ENCODE results near the gene DACH1.

GRCh38 chr13:71863254-71863865 lies 3.6 kb downstream of the DACH1 start:
- TF ChIP-seq ZNF274 (IDR thresholded peaks at IDR 0.05; ENCODE audit: borderline replicate concordance, extremely low read depth, low read length) (no peak), POLR2A (IDR thresholded peaks at IDR 0.05; ENCODE audit: control extremely low read depth in 1 of 2, low read depth in 2 of 2, low read length in 2 of 2) (no peak)

Data from H1 (cell line).